Measurements from ENCODE around the gene SRL.

The SRL gene

GRCh38 chr16:4226251-4227039, 15.4 kb downstream of the SRL start:
- Histone ChIP-seq H3K36me3 (ENCODE audit: control insufficient read depth in 1 of 2, insufficient read depth in 2 of 2, low read length in 2 of 2) (no peaks in the 10 kb centered on the region), H3K9ac (ENCODE audit: low read depth in 1 of 2, low read length in 2 of 2) (no peak overlapping the region), H3K27me3 (ENCODE audit: control insufficient read depth in 1 of 2, insufficient read depth in 2 of 2, low read length in 2 of 2) (no peaks in the 10 kb centered on the region), H3K4me3 (ENCODE audit: low read depth in 1 of 2, low read length in 2 of 2) (no peak overlapping the region), H3K9me3 (ENCODE audit: control insufficient read depth in 1 of 2, low read length in 2 of 2) (no peaks in the 10 kb centered on the region), H3K27ac (ENCODE audit: low read depth, low read length) (no peak overlapping the region), H3K4me1 (ENCODE audit: control insufficient read depth in 1 of 2, insufficient read depth in 2 of 2, low read length in 2 of 2) (no peaks in the 10 kb centered on the region)

GRCh38 chr16:4225075-4225474, 16.8 kb downstream of the SRL start:
- no peaks in the 10 kb centered on the region for H3K4me1 ChIP-seq (ENCODE audit: control insufficient read depth in 1 of 2, insufficient read depth in 2 of 2, low read length in 2 of 2)
- no peak overlapping the region for H3K4me3 ChIP-seq (ENCODE audit: low read depth in 1 of 2, low read length in 2 of 2)
- H3K36me3 ChIP-seq (ENCODE audit: control insufficient read depth in 1 of 2, insufficient read depth in 2 of 2, low read length in 2 of 2): no peaks in the 10 kb centered on the region
- H3K9me3 ChIP-seq (ENCODE audit: control insufficient read depth in 1 of 2, low read length in 2 of 2): no peaks in the 10 kb centered on the region
- no peaks in the 10 kb centered on the region for H3K27me3 ChIP-seq (ENCODE audit: control insufficient read depth in 1 of 2, insufficient read depth in 2 of 2, low read length in 2 of 2)
- no peak overlapping the region for H3K27ac ChIP-seq (ENCODE audit: low read depth, low read length)
- no peak overlapping the region for H3K9ac ChIP-seq (ENCODE audit: low read depth in 1 of 2, low read length in 2 of 2)

- Histone ChIP-seq H3K9ac (ENCODE audit: low read depth in 1 of 2, low read length in 2 of 2) (no peak overlapping the region), H3K27me3 (ENCODE audit: control insufficient read depth in 1 of 2, insufficient read depth in 2 of 2, low read length in 2 of 2) (no peaks in the 10 kb centered on the region), H3K27ac (ENCODE audit: low read depth, low read length) (no peak overlapping the region), H3K4me3 (ENCODE audit: low read depth in 1 of 2, low read length in 2 of 2) (no peak overlapping the region), H3K4me1 (ENCODE audit: control insufficient read depth in 1 of 2, insufficient read depth in 2 of 2, low read length in 2 of 2) (peaks cover 0 to 6% of the 10 kb centered on the region in 2 donors), H3K9me3 (ENCODE audit: control insufficient read depth in 1 of 2, low read length in 2 of 2) (no peaks in the 10 kb centered on the region), H3K36me3 (ENCODE audit: control insufficient read depth in 1 of 2, insufficient read depth in 2 of 2, low read length in 2 of 2) (no peaks in the 10 kb centered on the region)
Observed at GRCh38 chr16:4220358-4220757, 21.5 kb downstream of the SRL start.

- H3K9ac ChIP-seq (ENCODE audit: low read depth in 1 of 2, low read length in 2 of 2): no peak overlapping the region
- no peak overlapping the region for H3K4me3 ChIP-seq (ENCODE audit: low read depth in 1 of 2, low read length in 2 of 2)
- H3K36me3 ChIP-seq (ENCODE audit: control insufficient read depth in 1 of 2, insufficient read depth in 2 of 2, low read length in 2 of 2): no peaks in the 10 kb centered on the region
- H3K27ac ChIP-seq (ENCODE audit: low read depth, low read length): no peak overlapping the region
- no peaks in the 10 kb centered on the region for H3K9me3 ChIP-seq (ENCODE audit: control insufficient read depth in 1 of 2, low read length in 2 of 2)
- H3K27me3 ChIP-seq (ENCODE audit: control insufficient read depth in 1 of 2, insufficient read depth in 2 of 2, low read length in 2 of 2): no peaks in the 10 kb centered on the region
- peaks cover 16 to 24% of the 10 kb centered on the region in 2 donors for H3K4me1 ChIP-seq (ENCODE audit: control insufficient read depth in 1 of 2, insufficient read depth in 2 of 2, low read length in 2 of 2)
Observed at GRCh38 chr16:4218202-4218601, 23.7 kb downstream of the SRL start.

GRCh38 chr16:4217204-4218131, 24.4 kb downstream of the SRL start:
- Histone ChIP-seq H3K9ac (ENCODE audit: low read depth in 1 of 2, low read length in 2 of 2) (no peak overlapping the region), H3K4me3 (ENCODE audit: low read depth in 1 of 2, low read length in 2 of 2) (no peak overlapping the region), H3K4me1 (ENCODE audit: control insufficient read depth in 1 of 2, insufficient read depth in 2 of 2, low read length in 2 of 2) (peaks cover 21 to 31% of the 10 kb centered on the region in 2 donors), H3K27ac (ENCODE audit: low read depth, low read length) (no peak overlapping the region), H3K27me3 (ENCODE audit: control insufficient read depth in 1 of 2, insufficient read depth in 2 of 2, low read length in 2 of 2) (no peaks in the 10 kb centered on the region), H3K36me3 (ENCODE audit: control insufficient read depth in 1 of 2, insufficient read depth in 2 of 2, low read length in 2 of 2) (no peaks in the 10 kb centered on the region), H3K9me3 (ENCODE audit: control insufficient read depth in 1 of 2, low read length in 2 of 2) (no peaks in the 10 kb centered on the region)

- Histone ChIP-seq H3K27me3 (ENCODE audit: control insufficient read depth in 1 of 2, insufficient read depth in 2 of 2, low read length in 2 of 2) (no peaks in the 10 kb centered on the region), H3K36me3 (ENCODE audit: control insufficient read depth in 1 of 2, insufficient read depth in 2 of 2, low read length in 2 of 2) (no peaks in the 10 kb centered on the region), H3K9ac (ENCODE audit: low read depth in 1 of 2, low read length in 2 of 2) (no peak overlapping the region), H3K9me3 (ENCODE audit: control insufficient read depth in 1 of 2, low read length in 2 of 2) (no peaks in the 10 kb centered on the region), H3K4me1 (ENCODE audit: control insufficient read depth in 1 of 2, insufficient read depth in 2 of 2, low read length in 2 of 2) (peaks cover 24 to 31% of the 10 kb centered on the region in 2 donors), H3K4me3 (ENCODE audit: low read depth in 1 of 2, low read length in 2 of 2) (no peak overlapping the region), H3K27ac (ENCODE audit: low read depth, low read length) (no peak overlapping the region)
Observed at GRCh38 chr16:4216596-4216995, 25.3 kb downstream of the SRL start.

- H3K4me3 ChIP-seq (ENCODE audit: low read depth in 1 of 2, low read length in 2 of 2): no peak overlapping the region
- no peak overlapping the region for H3K27ac ChIP-seq (ENCODE audit: low read depth, low read length)
- no peaks in the 10 kb centered on the region for H3K9me3 ChIP-seq (ENCODE audit: control insufficient read depth in 1 of 2, low read length in 2 of 2)
- H3K27me3 ChIP-seq (ENCODE audit: control insufficient read depth in 1 of 2, insufficient read depth in 2 of 2, low read length in 2 of 2): no peaks in the 10 kb centered on the region
- H3K36me3 ChIP-seq (ENCODE audit: control insufficient read depth in 1 of 2, insufficient read depth in 2 of 2, low read length in 2 of 2): no peaks in the 10 kb centered on the region
- peaks cover 24 to 31% of the 10 kb centered on the region in 2 donors for H3K4me1 ChIP-seq (ENCODE audit: control insufficient read depth in 1 of 2, insufficient read depth in 2 of 2, low read length in 2 of 2)
- H3K9ac ChIP-seq (ENCODE audit: low read depth in 1 of 2, low read length in 2 of 2): no peak overlapping the region
Observed at GRCh38 chr16:4215106-4215505, 26.8 kb downstream of the SRL start.

- Histone ChIP-seq H3K27me3 (ENCODE audit: control insufficient read depth in 1 of 2, insufficient read depth in 2 of 2, low read length in 2 of 2) (no peaks in the 10 kb centered on the region), H3K36me3 (ENCODE audit: control insufficient read depth in 1 of 2, insufficient read depth in 2 of 2, low read length in 2 of 2) (no peaks in the 10 kb centered on the region), H3K4me1 (ENCODE audit: control insufficient read depth in 1 of 2, insufficient read depth in 2 of 2, low read length in 2 of 2) (peaks cover 29 to 36% of the 10 kb centered on the region in 2 donors), H3K4me3 (ENCODE audit: low read depth in 1 of 2, low read length in 2 of 2) (no peak overlapping the region), H3K9me3 (ENCODE audit: control insufficient read depth in 1 of 2, low read length in 2 of 2) (no peaks in the 10 kb centered on the region), H3K27ac (ENCODE audit: low read depth, low read length) (peak overlapping the region; percentile 63), H3K9ac (ENCODE audit: low read depth in 1 of 2, low read length in 2 of 2) (no peak overlapping the region)
Observed at GRCh38 chr16:4214215-4214621, 27.7 kb downstream of the SRL start.

GRCh38 chr16:4213737-4214136, 28.1 kb downstream of the SRL start:
- Histone ChIP-seq H3K4me3 (ENCODE audit: low read depth in 1 of 2, low read length in 2 of 2) (no peak overlapping the region), H3K9me3 (ENCODE audit: control insufficient read depth in 1 of 2, low read length in 2 of 2) (no peaks in the 10 kb centered on the region)

GRCh38 chr16:4212934-4213296, 29.0 kb downstream of the SRL start:
- no peak overlapping the region for H3K27ac ChIP-seq (ENCODE audit: low read depth, low read length)

More at GRCh38 chr16:4213737-4214136, 28.1 kb downstream of the SRL start:
- peak overlapping the region; percentile 63 for H3K27ac ChIP-seq (ENCODE audit: low read depth, low read length)
- no peaks in the 10 kb centered on the region for H3K36me3 ChIP-seq (ENCODE audit: control insufficient read depth in 1 of 2, insufficient read depth in 2 of 2, low read length in 2 of 2)
- H3K4me1 ChIP-seq (ENCODE audit: control insufficient read depth in 1 of 2, insufficient read depth in 2 of 2, low read length in 2 of 2): peaks cover 29 to 36% of the 10 kb centered on the region in 2 donors
- no peaks in the 10 kb centered on the region for H3K27me3 ChIP-seq (ENCODE audit: control insufficient read depth in 1 of 2, insufficient read depth in 2 of 2, low read length in 2 of 2)
- H3K9ac ChIP-seq (ENCODE audit: low read depth in 1 of 2, low read length in 2 of 2): no peak overlapping the region

More at GRCh38 chr16:4212934-4213296, 29.0 kb downstream of the SRL start:
- Histone ChIP-seq H3K36me3 (ENCODE audit: control insufficient read depth in 1 of 2, insufficient read depth in 2 of 2, low read length in 2 of 2) (no peaks in the 10 kb centered on the region), H3K9me3 (ENCODE audit: control insufficient read depth in 1 of 2, low read length in 2 of 2) (no peaks in the 10 kb centered on the region), H3K27me3 (ENCODE audit: control insufficient read depth in 1 of 2, insufficient read depth in 2 of 2, low read length in 2 of 2) (no peaks in the 10 kb centered on the region), H3K4me3 (ENCODE audit: low read depth in 1 of 2, low read length in 2 of 2) (no peak overlapping the region), H3K9ac (ENCODE audit: low read depth in 1 of 2, low read length in 2 of 2) (no peak overlapping the region), H3K4me1 (ENCODE audit: control insufficient read depth in 1 of 2, insufficient read depth in 2 of 2, low read length in 2 of 2) (peaks cover 29 to 30% of the 10 kb centered on the region in 2 donors)
